Transverse colon (tissue), 4 donors: ENCODE data around the gene ADCY10. TPM values are rescaled to one million over a fixed set of nuclear protein-coding genes. Genes with fewer than 3 reads are reported as not detected.

Experiments used
- DNase-seq: peaks from one replicate; pipeline ENCODE4 v3.0.0-alpha.2; 2019
- H3K27ac ChIP-seq, 4 donors: fragments of 200-600 bp; sonication (generic); 2 replicates each; pipeline ENCODE4 v1.5.1; 2016 to 2018; ENCODE audit warnings: inconsistent platforms in 4 of 4
- H3K27me3 ChIP-seq: fragments of 200-600 bp; sonication (generic); 2 replicates; pipeline ENCODE4 v1.5.1; 2017; ENCODE audit warnings: inconsistent platforms
- H3K36me3 ChIP-seq, 4 donors: fragments of 200-600 bp; sonication (generic); 2 replicates each; pipeline ENCODE4 v1.5.1; 2017 to 2019; ENCODE audit warnings: inconsistent platforms in 4 of 4
- H3K4me1 ChIP-seq, 4 donors: fragments of 200-600 bp; sonication (generic); 2 replicates each; pipeline ENCODE4 v1.5.1; 2017 to 2020; ENCODE audit warnings: inconsistent platforms in 4 of 4
- H3K4me3 ChIP-seq, 4 donors: fragments of 200-600 bp; sonication (generic); 1 replicate in 1 of 4; 2 replicates in 3 of 4; pipeline versions ENCODE4 v1.5.1 to v1.6.1; 2017 to 2019; ENCODE audit warnings: inconsistent platforms in 4 of 4
- H3K9me3 ChIP-seq, 2 donors: fragments of 200-600 bp; sonication (generic); 2 replicates each; pipeline ENCODE4 v1.5.1; 2017 to 2019; ENCODE audit warnings: inconsistent platforms in 2 of 2
- EP300 ChIP-seq: sonication (generic); formaldehyde crosslinking; IDR thresholded peaks from one replicate; pipeline ENCODE4 v1.6.1; 2017; ENCODE audit warnings: antibody characterized with exemption, low read depth
- POLR2A ChIP-seq: fragments of 450-650 bp; IDR thresholded peaks from one replicate; pipeline ENCODE4 v1.6.1; 2016; ENCODE audit warnings: antibody characterized with exemption, mild to moderate bottlenecking, moderate library complexity
- POLR2AphosphoS5 ChIP-seq, 3 donors: sonication (generic); formaldehyde crosslinking; IDR thresholded peaks; one replicate each; pipeline ENCODE4 v1.6.1; 2016; ENCODE audit warnings: antibody characterized with exemption in 3 of 3
- WGBS, 2 donors: methylation state at CpG; one replicate each; pipeline ENCODE4 v1.1.5; 2018; ENCODE audit warnings: low coverage in 1 of 2; 5-methylcytosine and 5-hydroxymethylcytosine counted together
- in situ Hi-C, 4 donors: fragments of 200-750 bp; cut with MboI; loops; one replicate each; pipeline versions ENCODE4 v1.15.0 to v1.15.1; 2017; ENCODE audit warnings: low sequenced_read_pairs in 3 of 4, low pct_ligation_motif_present in 1 of 4, low pct_unique_long_range_greater_than_20kb in 1 of 4
- intact Hi-C: fragments of 100-400 bp; cut with DNase I; formaldehyde crosslinking; loops from one replicate; pipeline ENCODE4 v1.15.1; 2023; ENCODE audit warnings: low total_unique reads
- total RNA-seq, 4 donors: library from RNA; depleted of rRNA; stranded (reverse); fragments of >200 nt; gene quantifications; one replicate each; pipeline ENCODE4 v1.1.0, GENCODE V29; 2016
- TF ChIP-seq, protein P1 (sequence below), 5 experiments: fragments of 200-600 bp in 3 of 5; fragments of 450-650 bp in 2 of 5; sonication (generic) in 3 of 5; IDR thresholded peaks; 1 replicate in 2 of 5; 2 replicates in 3 of 5; pipeline ENCODE4 v1.5.1; 2016 to 2017; ENCODE audit warnings: antibody characterized with exemption in 5 of 5, inconsistent platforms in 3 of 5, mild to moderate bottlenecking in 2 of 5, moderate library complexity in 1 of 5

Gene ADCY10
- total RNA-seq, 4 donors from 2014 or later = 0.27 to 3.7 TPM; not detected in 2

GRCh38 chr1:167821356-167821685 lies 92.6 kb downstream of the ADCY10 start:
- H3K4me1 ChIP-seq = peaks cover 0 to 15% (median 5%) of the 10 kb centered on the region in 4 donors
- H3K36me3 ChIP-seq = no peaks in the 10 kb centered on the region
- H3K27me3 ChIP-seq = no peaks in the 10 kb centered on the region
- intact Hi-C loops = no loop called here
- in situ Hi-C loops = no loop called here
- no peak overlapping the region for H3K4me3 ChIP-seq
- no peaks in the 10 kb centered on the region for H3K9me3 ChIP-seq
- 91 to 93% methylated on average over 6 of the region's 6 CpGs for WGBS, 2 donors
- H3K27ac ChIP-seq = no peak overlapping the region
- DNase-seq = no peak
- TF ChIP-seq, protein P1, sequence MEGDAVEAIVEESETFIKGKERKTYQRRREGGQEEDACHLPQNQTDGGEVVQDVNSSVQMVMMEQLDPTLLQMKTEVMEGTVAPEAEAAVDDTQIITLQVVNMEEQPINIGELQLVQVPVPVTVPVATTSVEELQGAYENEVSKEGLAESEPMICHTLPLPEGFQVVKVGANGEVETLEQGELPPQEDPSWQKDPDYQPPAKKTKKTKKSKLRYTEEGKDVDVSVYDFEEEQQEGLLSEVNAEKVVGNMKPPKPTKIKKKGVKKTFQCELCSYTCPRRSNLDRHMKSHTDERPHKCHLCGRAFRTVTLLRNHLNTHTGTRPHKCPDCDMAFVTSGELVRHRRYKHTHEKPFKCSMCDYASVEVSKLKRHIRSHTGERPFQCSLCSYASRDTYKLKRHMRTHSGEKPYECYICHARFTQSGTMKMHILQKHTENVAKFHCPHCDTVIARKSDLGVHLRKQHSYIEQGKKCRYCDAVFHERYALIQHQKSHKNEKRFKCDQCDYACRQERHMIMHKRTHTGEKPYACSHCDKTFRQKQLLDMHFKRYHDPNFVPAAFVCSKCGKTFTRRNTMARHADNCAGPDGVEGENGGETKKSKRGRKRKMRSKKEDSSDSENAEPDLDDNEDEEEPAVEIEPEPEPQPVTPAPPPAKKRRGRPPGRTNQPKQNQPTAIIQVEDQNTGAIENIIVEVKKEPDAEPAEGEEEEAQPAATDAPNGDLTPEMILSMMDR (IDR thresholded peaks at IDR 0.05) = no peak
- TF ChIP-seq POLR2AphosphoS5 (IDR thresholded peaks at IDR 0.05) (no peak), POLR2A (no peak), EP300 (no peak)

DNA sequence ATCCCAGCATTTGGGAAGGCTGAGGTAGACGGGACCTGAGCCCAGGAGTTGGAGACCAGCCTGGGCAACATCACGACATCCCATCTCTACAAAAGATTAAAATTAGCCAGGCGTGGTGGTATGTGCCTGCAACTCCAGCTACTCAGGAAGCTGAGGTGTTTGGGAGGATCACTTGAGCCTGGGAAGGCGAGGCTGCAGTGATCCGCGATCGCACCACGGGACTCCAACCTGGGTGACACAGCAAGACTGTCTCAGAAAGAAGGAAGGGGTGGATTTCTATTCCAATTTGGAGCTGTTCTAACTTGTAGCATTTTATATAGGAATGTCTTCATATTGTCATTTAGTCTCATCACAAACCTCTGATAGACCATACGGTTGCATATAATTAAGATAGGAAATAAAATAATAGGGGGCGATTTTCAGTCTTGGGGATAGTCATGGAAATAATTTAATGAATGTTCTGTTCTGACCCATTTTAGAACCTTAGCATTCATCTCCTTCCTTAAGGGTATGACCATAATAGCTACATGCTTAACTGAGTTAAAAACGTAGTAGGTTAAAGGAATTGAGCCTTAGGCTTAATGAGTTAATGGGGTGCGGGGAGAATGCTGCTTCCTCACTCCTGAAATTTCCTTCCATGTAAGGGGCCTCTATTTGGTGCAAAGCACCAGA lies 93.1 kb downstream of the ADCY10 start:
- H3K9me3 ChIP-seq = peaks cover 0 to 2% of the 10 kb centered on the region in 2 donors
- 92 to 94% methylated on average over 4 to 12 of the region's 12 CpGs for WGBS, 2 donors
- H3K36me3 ChIP-seq = no peaks in the 10 kb centered on the region
- TF ChIP-seq, protein P1 (IDR thresholded peaks at IDR 0.05) = no peak
- TF ChIP-seq POLR2AphosphoS5 (IDR thresholded peaks at IDR 0.05) (no peak), EP300 (no peak), POLR2A (no peak)
- no peaks in the 10 kb centered on the region for H3K27me3 ChIP-seq
- H3K4me1 ChIP-seq = peaks cover 0 to 15% (median 5%) of the 10 kb centered on the region in 4 donors
- in situ Hi-C loops (no loop called here), intact Hi-C loops (no loop called here)
- H3K4me3 ChIP-seq = no peak overlapping the region
- H3K27ac ChIP-seq = peak overlapping the region in 3 of 4 donors; percentile 68 to 71 (median 71)
- DNase-seq = no peak

DNA sequence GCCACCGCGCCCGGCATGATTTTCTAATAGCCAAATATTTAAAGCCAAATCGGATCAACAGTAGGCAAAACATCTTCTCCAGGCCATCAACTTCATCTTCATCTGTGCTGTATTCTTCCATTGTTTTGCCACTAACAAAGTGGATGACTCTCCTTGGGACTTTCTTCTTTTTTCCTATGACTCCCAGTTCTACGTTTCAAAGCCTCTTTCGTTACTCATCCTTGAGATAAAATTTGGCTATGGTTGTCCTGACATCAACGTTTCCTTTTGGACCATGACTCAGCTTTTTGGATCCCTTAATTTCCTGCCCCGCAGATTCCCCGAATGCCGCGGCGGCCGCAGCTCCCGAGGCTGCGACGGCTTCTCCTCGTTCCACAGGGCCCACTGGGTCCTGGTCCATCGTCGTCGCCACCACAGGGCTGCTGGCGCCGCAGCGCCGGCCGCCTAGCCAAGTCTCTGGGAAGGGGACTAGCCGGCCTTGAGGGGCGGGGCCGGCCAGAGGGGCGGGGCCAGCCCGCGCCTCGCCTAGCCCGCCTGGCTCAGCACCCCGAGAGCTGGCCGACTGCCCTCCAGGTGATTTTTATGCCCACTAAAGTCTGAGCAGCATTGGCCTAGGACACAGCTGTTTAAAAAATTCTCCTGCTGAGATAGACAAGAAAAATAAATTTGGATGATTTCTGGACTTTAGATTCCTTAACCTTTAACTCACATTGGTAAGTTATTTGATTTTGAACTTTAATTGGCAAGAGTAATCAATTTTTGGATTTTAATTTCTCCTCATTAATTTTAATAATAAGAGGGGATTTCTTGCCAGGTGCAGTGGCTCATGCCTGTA lies 93.9 kb downstream of the ADCY10 start:
- Histone ChIP-seq H3K27me3 (no peaks in the 10 kb centered on the region), H3K4me1 (peaks cover 0 to 15% (median 5%) of the 10 kb centered on the region in 4 donors), H3K9me3 (peaks cover 0 to 10% of the 10 kb centered on the region in 2 donors), H3K4me3 (peak overlapping the region in 3 of 4 donors; percentile 15 to 39 (median 19)), H3K27ac (peak overlapping the region; percentile 68 to 71 (median 70)), H3K36me3 (no peaks in the 10 kb centered on the region)
- in situ Hi-C loops = loop anchor here in 1 of 4 donors (10.0 kb wide), 1 partner anchor 95 kb away; the partner anchor contains the start of gene MPZL1
- DNase-seq = peak; percentile 65
- 20 to 100% methylated on average over 3 to 35 of the region's 35 CpGs for WGBS, 2 donors
- intact Hi-C loops = no loop called here
- TF ChIP-seq POLR2AphosphoS5 (IDR thresholded peaks at IDR 0.05) (peak; percentile 33 to 59 (median 52)), EP300 (no peak)

DNA sequence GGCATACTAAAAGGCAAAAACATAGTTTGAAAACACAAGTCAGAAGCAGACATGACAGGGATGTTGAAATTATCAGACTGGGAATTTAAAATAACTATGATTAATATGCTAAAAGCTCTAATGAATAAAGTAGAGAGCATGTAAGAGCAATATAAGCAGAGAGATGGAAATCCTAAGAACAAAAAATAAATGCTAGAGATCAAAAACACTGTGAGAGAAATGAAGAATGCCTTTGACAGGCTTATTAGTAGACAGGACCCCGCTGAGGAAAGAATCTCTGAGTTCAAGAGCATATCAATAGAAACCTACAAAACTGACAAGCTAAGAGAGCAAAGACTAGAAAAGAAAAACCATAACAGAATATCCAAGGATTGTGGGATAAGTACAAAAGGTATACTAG lies 98.3 kb downstream of the ADCY10 start:
- Histone ChIP-seq H3K36me3 (no peaks in the 10 kb centered on the region), H3K27ac (no peak overlapping the region), H3K4me1 (peaks cover 0 to 15% (median 5%) of the 10 kb centered on the region in 4 donors), H3K9me3 (peaks cover 0 to 19% of the 10 kb centered on the region in 2 donors), H3K4me3 (no peak overlapping the region), H3K27me3 (no peaks in the 10 kb centered on the region)
- DNase-seq = no peak
- WGBS, 2 donors = 92 to 96% methylated on average over 1 of the region's 1 CpG
- TF ChIP-seq, protein P1 (IDR thresholded peaks at IDR 0.05) = no peak
- TF ChIP-seq EP300 = no peak
- TF ChIP-seq POLR2AphosphoS5 (IDR thresholded peaks at IDR 0.05) = no peak
- in situ Hi-C loops (loop anchor here in 1 of 4 donors (10.0 kb wide), 1 partner anchor 91 kb away; the partner anchor contains the start of gene MPZL1), intact Hi-C loops (no loop called here)
